OCI-LY1 (cell line): ENCODE results near the gene IFRD2.

Source experiments
- H2AFZ ChIP-seq: fragments of 200-600 bp; sonication (generic), shearing (Covaris generic); 2 replicates; pipeline ENCODE4 v1.6.0; 2014; ENCODE audit warnings: antibody characterized with exemption, mild to moderate bottlenecking, low read length
- H3F3A ChIP-seq: fragments of 200-600 bp; sonication (generic), shearing (Covaris generic); 2 replicates; pipeline ENCODE4 v1.6.0; 2014; ENCODE audit warnings: mild to moderate bottlenecking, antibody characterized with exemption, low read length, moderate library complexity; ENCODE audit not compliant: insufficient read depth
- H3K27ac ChIP-seq: fragments of 200-600 bp; sonication (generic); 2 replicates; pipeline ENCODE4 v1.5.1; 2014; ENCODE audit warnings: low read length, mixed run types, mild to moderate bottlenecking, low read depth; ENCODE audit not compliant: poor library complexity, severe bottlenecking
- H3K27me3 ChIP-seq: fragments of 200-600 bp; sonication (generic); 2 replicates; pipeline ENCODE4 v1.6.0; 2014; ENCODE audit warnings: antibody characterized with exemption, mild to moderate bottlenecking, low read length, moderate library complexity; ENCODE audit not compliant: insufficient read depth
- H3K36me3 ChIP-seq: fragments of 200-600 bp; sonication (generic); 2 replicates; pipeline ENCODE4 v1.6.1; 2014; ENCODE audit warnings: mild to moderate bottlenecking, antibody characterized with exemption, low read length, moderate library complexity, mixed read lengths; ENCODE audit not compliant: insufficient read depth
- H3K4me1 ChIP-seq: fragments of 200-600 bp; sonication (generic); 2 replicates; pipeline ENCODE4 v1.5.1; 2014; ENCODE audit warnings: mild to moderate bottlenecking, low read length, moderate library complexity; ENCODE audit not compliant: insufficient read depth, severe bottlenecking
- H3K4me2 ChIP-seq: fragments of 200-600 bp; sonication (generic), shearing (Covaris generic); 2 replicates; pipeline ENCODE4 v1.6.1; 2014; ENCODE audit warnings: low read length
- H3K4me3 ChIP-seq: fragments of 200-600 bp; sonication (generic); 2 replicates; pipeline ENCODE4 v1.5.1; 2014; ENCODE audit warnings: low read length, low read depth, mild to moderate bottlenecking, mixed read lengths; ENCODE audit not compliant: poor library complexity, severe bottlenecking
- H3K79me2 ChIP-seq: fragments of 200-600 bp; shearing (Covaris generic); 2 replicates; pipeline ENCODE4 v1.6.1; 2016; ENCODE audit warnings: mixed run types, low read length, mixed read lengths; ENCODE audit not compliant: insufficient read depth
- H3K9ac ChIP-seq: fragments of 200-600 bp; sonication (generic), shearing (Covaris generic); 2 replicates; pipeline ENCODE4 v1.6.1; 2014; ENCODE audit warnings: mild to moderate bottlenecking, low read length, mixed read lengths
- H3K9me2 ChIP-seq: fragments of 200-600 bp; sonication (generic), shearing (Covaris generic); 2 replicates; pipeline ENCODE4 v1.6.1; 2014; ENCODE audit warnings: low read depth, mild to moderate bottlenecking, low read length, mixed read lengths
- H3K9me3 ChIP-seq: fragments of 200-600 bp; shearing (Covaris generic); 2 replicates; pipeline ENCODE4 v1.6.1; 2014; ENCODE audit warnings: low read length, mixed read lengths
- H4K20me1 ChIP-seq: fragments of 200-600 bp; sonication (generic), shearing (Covaris generic); 2 replicates; pipeline ENCODE4 v1.6.0; 2016; ENCODE audit warnings: mild to moderate bottlenecking, low read length; ENCODE audit not compliant: insufficient read depth
- CTCF ChIP-seq: fragments of 200-600 bp; sonication (generic), shearing (Covaris generic); IDR thresholded peaks from 2 replicates; pipeline ENCODE4 v1.5.1; 2017; ENCODE audit warnings: mild to moderate bottlenecking, antibody characterized with exemption, low read length, moderate library complexity, mixed read lengths
- EZH2 ChIP-seq: fragments of 200-600 bp; sonication (generic), shearing (Covaris generic); IDR thresholded peaks from 2 replicates; pipeline ENCODE4 v1.8.0; 2017; ENCODE audit warnings: borderline replicate concordance, mixed run types, mild to moderate bottlenecking, antibody characterized with exemption, low read length, moderate library complexity, mixed read lengths

The IFRD2 gene

GRCh38 chr3:50337175-50337861 lies 45.1 kb upstream of the IFRD2 start:
- H3K9ac ChIP-seq: peak overlapping the region; percentile 96
- peak overlapping the region; percentile 97 for H3K4me2 ChIP-seq
- no peak overlapping the region for H2AFZ ChIP-seq
- H3K27me3 ChIP-seq: no peaks in the 10 kb centered on the region
- H3K4me3 ChIP-seq: peak overlapping the region; percentile 88
- H3K36me3 ChIP-seq: peaks cover 18% of the 10 kb centered on the region; the same call in 1 of the 2 replicates
- no peaks in the 10 kb centered on the region for H3K9me3 ChIP-seq
- H4K20me1 ChIP-seq: no peaks in the 10 kb centered on the region
- TF ChIP-seq EZH2 (no peak), CTCF (no peak)
- peaks cover 32% of the 10 kb centered on the region for H3K79me2 ChIP-seq
- peaks cover 68% of the 10 kb centered on the region for H3K4me1 ChIP-seq
- 0 out of 2 replicates have a peak, but pooled peaks cover 5% of the 10 kb centered on the region for H3F3A ChIP-seq
- H3K27ac ChIP-seq: peak overlapping the region; percentile 89
- H3K9me2 ChIP-seq: no peaks in the 10 kb centered on the region

- Histone ChIP-seq H3K9me2 (no peaks in the 10 kb centered on the region), H2AFZ (no peak overlapping the region), H3K79me2 (peaks cover 32% of the 10 kb centered on the region), H3K9ac (peak overlapping the region; percentile 96), H3K27ac (peak overlapping the region; percentile 75), H3K27me3 (no peaks in the 10 kb centered on the region), H3K4me3 (peak overlapping the region; percentile 88), H3K36me3 (peaks cover 26% of the 10 kb centered on the region), H3K9me3 (no peaks in the 10 kb centered on the region), H4K20me1 (no peaks in the 10 kb centered on the region), H3K4me2 (peak overlapping the region; percentile 86), H3K4me1 (peaks cover 68% of the 10 kb centered on the region), H3F3A (0 out of 2 replicates have a peak, but pooled peaks cover 5% of the 10 kb centered on the region)
- TF ChIP-seq CTCF (no peak), EZH2 (no peak)
Observed at GRCh38 chr3:50336452-50337174, 44.4 kb upstream of the IFRD2 start.

- Histone ChIP-seq H3F3A (0 out of 2 replicates have a peak, but pooled peaks cover 5% of the 10 kb centered on the region), H4K20me1 (no peaks in the 10 kb centered on the region), H3K27ac (peak overlapping the region; percentile 19), H3K9me2 (no peaks in the 10 kb centered on the region), H3K27me3 (no peaks in the 10 kb centered on the region), H3K9me3 (no peaks in the 10 kb centered on the region), H3K9ac (peak overlapping the region; percentile 36; the same call in 1 of the 2 replicates), H2AFZ (no peak overlapping the region), H3K79me2 (peaks cover 32% of the 10 kb centered on the region), H3K4me3 (no peak overlapping the region), H3K36me3 (peaks cover 47% of the 10 kb centered on the region), H3K4me1 (peaks cover 50% of the 10 kb centered on the region), H3K4me2 (peak overlapping the region; percentile 55)
- TF ChIP-seq EZH2 (no peak), CTCF (no peak)
Observed at GRCh38 chr3:50334339-50335075, 42.3 kb upstream of the IFRD2 start.
